T-helper 1 cell treated with Interleukin-12 subunit alpha and Interleukin-12 subunit beta and Interleukin-4 antibody, amounts not matched to agents 30 μg/mL and 1 μg/mL, for 36 hours (primary cell): ENCODE measurements around the gene NR4A3.
"Not testable (repeated sequence)": the region's sequence is repeated elsewhere in the genome, so short reads cannot be mapped to it uniquely, and the experiment has no call there.

Experiments used
- H3K27ac Mint-ChIP-seq: one replicate; pipeline ENCODE4 v1.8.0; 2021; ENCODE audit warnings: mild to moderate bottlenecking, mixed read lengths
- H3K27me3 Mint-ChIP-seq: one replicate; pipeline ENCODE4 v1.8.0; 2021; ENCODE audit warnings: low read depth, mixed read lengths
- H3K36me3 Mint-ChIP-seq: one replicate; pipeline ENCODE4 v1.8.0; 2021; ENCODE audit warnings: low read depth, mixed read lengths
- H3K4me1 Mint-ChIP-seq: one replicate; pipeline ENCODE4 v1.8.0; 2021; ENCODE audit warnings: low read depth, mixed read lengths
- H3K4me3 Mint-ChIP-seq: one replicate; pipeline ENCODE4 v1.8.0; 2021; ENCODE audit warnings: mild to moderate bottlenecking, moderate library complexity, mixed read lengths
- H3K9me3 Mint-ChIP-seq: one replicate; pipeline ENCODE4 v1.8.0; 2021; ENCODE audit warnings: mixed read lengths

Gene NR4A3

DNA sequence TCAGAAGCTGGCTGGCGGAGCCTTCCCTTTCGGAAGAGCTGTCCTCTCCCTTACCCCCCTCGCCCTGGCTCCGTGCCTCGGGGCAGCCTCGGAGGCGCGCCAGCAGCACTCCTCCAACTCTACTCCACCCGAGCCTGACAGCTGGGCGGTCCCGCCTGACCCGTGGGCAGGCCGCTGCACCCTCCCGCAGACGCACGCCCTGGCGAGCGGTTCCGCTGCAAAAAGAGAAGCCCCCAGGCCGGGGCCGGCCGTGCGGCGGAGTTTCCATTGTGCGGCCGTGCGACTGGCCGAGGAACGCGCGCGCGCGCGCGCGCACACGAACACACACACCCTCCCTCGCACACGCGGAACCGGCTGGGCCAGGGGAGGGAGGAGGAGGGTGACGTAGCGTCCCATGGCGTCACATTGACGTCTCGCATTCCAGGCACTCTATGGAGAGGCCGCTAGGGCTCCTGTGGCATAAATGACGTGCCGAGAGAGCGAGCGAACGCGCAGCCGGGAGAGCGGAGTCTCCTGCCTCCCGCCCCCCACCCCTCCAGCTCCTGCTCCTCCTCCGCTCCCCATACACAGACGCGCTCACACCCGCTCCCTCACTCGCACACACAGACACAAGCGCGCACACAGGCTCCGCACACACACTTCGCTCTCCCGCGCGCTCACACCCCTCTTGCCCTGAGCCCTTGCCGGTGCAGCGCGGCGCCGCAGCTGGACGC, at the start of gene NR4A3:
Gene NR4A3, plus strand, starts transcription at position 490 of the 713 bp plus-strand sequence. CDS start 6,158 bp downstream, outside the sequence.
- Mint-ChIP-seq H3K36me3 (peaks cover 3% of the 10 kb centered on the region), H3K9me3 (no peaks in the 10 kb centered on the region), H3K4me1 (peaks cover 61% of the 10 kb centered on the region), H3K27me3 (peaks cover 73% of the 10 kb centered on the region), H3K27ac (peak within 1 kb of the TSS; percentile 78), H3K4me3 (peak within 1 kb of the TSS; percentile 96)

DNA sequence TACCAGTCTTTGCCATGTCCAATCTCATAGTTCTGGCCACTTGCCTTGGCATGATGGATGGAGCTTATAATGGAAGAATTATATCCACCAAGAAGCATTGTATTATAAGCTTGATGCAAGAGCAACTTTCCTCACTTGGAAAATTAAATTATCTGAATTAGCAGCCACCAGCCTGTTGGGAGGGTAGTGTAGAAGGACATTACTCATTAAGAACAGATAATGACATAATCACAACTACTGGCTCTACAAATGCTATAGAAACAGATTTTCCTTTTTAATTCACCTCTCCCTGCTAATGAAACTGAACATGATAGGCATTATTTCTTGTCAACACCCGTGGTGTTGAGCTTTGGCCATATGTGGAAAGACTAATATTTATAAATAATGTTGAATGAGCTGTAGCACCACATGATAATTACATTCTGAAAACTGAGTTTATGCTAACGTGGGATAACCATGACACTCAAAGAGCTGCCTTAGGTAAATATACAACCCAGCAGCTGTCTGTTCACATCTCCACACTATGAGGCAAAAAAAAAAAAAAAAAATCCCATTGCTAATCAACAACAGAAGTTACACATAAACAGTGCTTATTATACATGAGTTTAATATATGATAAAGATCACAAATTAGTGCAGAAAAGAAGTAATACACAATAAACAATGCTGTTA, 48.1 kb upstream of the NR4A3 start:
- H3K4me3 Mint-ChIP-seq = no peak overlapping the region
- H3K4me1 Mint-ChIP-seq = no peaks in the 10 kb centered on the region
- no peaks in the 10 kb centered on the region for H3K36me3 Mint-ChIP-seq
- peaks cover 33% of the 10 kb centered on the region for H3K27me3 Mint-ChIP-seq
- no peaks in the 10 kb centered on the region for H3K9me3 Mint-ChIP-seq
- H3K27ac Mint-ChIP-seq = no peak overlapping the region

DNA sequence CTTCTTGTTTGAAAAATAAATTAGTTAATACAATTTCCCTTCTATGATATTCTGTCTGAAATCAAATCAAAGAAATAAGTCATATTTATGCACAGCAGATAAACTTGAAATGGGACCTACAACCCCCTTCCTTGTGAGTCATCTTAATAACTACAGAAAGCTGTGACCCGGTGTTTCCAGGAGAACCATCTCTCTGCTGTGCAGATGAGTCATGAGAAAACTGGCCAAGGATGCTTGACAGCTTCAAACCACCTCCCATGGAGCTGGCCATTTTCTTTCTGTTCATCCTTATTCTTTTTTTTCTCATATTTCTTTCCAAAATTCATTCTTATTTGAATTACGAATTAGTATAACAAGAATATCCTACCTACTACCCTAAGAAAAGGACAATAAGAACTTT, 43.4 kb upstream of the NR4A3 start:
- H3K36me3 Mint-ChIP-seq = no peaks in the 10 kb centered on the region
- no peak overlapping the region for H3K27ac Mint-ChIP-seq
- H3K9me3 Mint-ChIP-seq = peaks cover 3% of the 10 kb centered on the region
- no peaks in the 10 kb centered on the region for H3K4me1 Mint-ChIP-seq
- H3K27me3 Mint-ChIP-seq = peaks cover 13% of the 10 kb centered on the region
- no peak overlapping the region for H3K4me3 Mint-ChIP-seq

DNA sequence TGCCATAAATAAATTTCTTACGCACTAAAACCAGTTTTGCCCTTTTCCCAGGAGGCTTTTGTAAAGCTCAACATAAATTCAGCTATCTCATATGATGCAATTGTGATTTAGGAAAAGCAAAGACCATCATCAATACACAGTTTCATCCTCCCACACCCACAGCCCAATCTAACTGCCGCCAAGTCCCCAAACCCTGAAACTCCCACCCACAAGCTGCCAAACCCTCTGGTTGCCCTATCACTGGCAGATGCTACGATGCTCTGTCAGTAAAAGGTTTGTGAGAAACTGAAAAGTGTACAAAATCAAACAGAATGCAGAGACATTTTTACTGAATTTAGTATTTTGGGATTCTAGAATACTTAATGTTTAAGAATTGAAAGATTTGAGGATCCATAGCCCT, 42.8 kb upstream of the NR4A3 start:
- Mint-ChIP-seq H3K4me1 (no peaks in the 10 kb centered on the region), H3K27me3 (peaks cover 17% of the 10 kb centered on the region), H3K36me3 (no peaks in the 10 kb centered on the region), H3K9me3 (peaks cover 3% of the 10 kb centered on the region), H3K27ac (no peak overlapping the region), H3K4me3 (no peak overlapping the region)

DNA sequence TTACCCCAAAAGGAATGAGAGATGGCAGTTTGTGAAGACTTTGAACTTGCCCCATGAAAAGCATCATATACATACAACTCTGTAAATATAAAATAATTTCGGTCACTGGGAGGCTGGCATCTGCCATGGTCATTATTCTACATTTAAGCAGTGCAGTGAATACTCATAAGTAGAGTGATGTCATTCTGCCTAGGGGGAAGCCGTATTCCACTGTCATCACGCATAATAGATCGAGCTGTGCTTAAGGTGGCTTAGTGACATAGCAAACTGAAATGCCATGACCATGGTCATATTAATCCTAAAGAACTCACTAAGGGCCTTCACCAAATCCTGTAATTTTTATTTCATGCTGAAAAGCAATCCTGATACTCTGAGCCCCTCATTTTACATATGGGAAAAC, 42.4 kb upstream of the NR4A3 start:
- no peaks in the 10 kb centered on the region for H3K36me3 Mint-ChIP-seq
- peaks cover 17% of the 10 kb centered on the region for H3K27me3 Mint-ChIP-seq
- H3K4me3 Mint-ChIP-seq = no peak overlapping the region
- no peaks in the 10 kb centered on the region for H3K4me1 Mint-ChIP-seq
- H3K27ac Mint-ChIP-seq = no peak overlapping the region
- peaks cover 3% of the 10 kb centered on the region for H3K9me3 Mint-ChIP-seq

DNA sequence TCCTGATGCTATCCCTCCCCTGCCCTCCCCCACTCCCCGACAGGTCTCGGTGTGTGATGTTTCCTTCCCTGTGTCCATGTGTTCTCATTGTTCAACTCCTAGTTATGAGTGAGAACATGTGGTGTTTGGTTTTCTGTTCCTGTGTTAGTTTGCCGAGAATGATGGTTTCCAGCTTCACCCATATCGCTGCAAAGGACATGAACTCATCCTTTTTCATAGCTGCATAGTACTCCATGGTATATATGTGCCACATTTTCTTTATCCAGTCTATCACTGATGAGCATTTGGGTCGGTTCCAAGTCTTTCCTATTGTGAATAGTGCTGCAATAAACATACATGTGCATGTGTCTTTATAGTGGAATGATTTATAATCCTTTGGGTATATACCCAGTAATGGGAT, 39.3 kb upstream of the NR4A3 start:
- H3K4me3 Mint-ChIP-seq, H3K27ac Mint-ChIP-seq, H3K9me3 Mint-ChIP-seq, H3K36me3 Mint-ChIP-seq, H3K4me1 Mint-ChIP-seq: not testable (repeated sequence)
- H3K27me3 Mint-ChIP-seq = peaks cover 37% of the 10 kb centered on the region

- Mint-ChIP-seq H3K27me3 (peaks cover 42% of the 10 kb centered on the region), H3K9me3 (peaks cover 3% of the 10 kb centered on the region), H3K4me3 (no peak overlapping the region), H3K27ac (no peak overlapping the region), H3K36me3 (no peaks in the 10 kb centered on the region), H3K4me1 (no peaks in the 10 kb centered on the region)
Observed at GRCh38 chr9:99782962-99783718, 38.5 kb upstream of the NR4A3 start.

GRCh38 chr9:99783799-99784198, 37.9 kb upstream of the NR4A3 start:
- Mint-ChIP-seq H3K36me3 (no peaks in the 10 kb centered on the region), H3K4me1 (no peaks in the 10 kb centered on the region), H3K9me3 (peaks cover 3% of the 10 kb centered on the region), H3K27ac (no peak overlapping the region), H3K27me3 (peaks cover 42% of the 10 kb centered on the region), H3K4me3 (no peak overlapping the region)

DNA sequence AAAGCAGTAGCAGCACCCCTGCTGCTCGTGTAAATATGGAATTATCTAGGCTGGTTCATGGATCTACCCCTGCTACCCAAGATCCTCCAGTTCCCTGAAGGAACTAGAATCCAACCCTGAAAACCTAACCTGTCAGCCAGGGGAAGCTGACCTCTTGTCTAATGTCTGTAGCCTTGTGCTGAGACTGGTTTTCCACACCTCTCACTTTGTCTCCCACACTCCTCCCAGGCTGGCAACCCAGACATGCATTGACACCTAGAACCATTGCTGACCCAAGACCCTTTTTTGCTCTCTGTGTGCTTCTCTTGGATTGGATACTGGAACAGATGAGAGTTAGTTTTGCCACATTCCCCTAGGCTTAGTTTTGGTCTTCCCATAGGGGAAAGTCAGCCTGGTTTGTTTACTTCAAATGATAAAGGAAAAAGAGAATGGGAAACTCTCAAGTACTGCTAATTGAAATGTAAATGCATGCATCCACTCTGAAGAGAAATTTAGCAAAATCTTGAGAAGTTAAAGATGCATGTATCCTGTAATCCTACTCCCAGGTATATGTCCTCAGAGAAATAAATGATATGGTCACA, 36.6 kb upstream of the NR4A3 start:
- Mint-ChIP-seq H3K9me3 (peaks cover 3% of the 10 kb centered on the region), H3K36me3 (no peaks in the 10 kb centered on the region), H3K27me3 (peaks cover 47% of the 10 kb centered on the region), H3K4me3 (no peak overlapping the region), H3K4me1 (no peaks in the 10 kb centered on the region), H3K27ac (no peak overlapping the region)

GRCh38 chr9:99787556-99787955, 34.1 kb upstream of the NR4A3 start:
- no peaks in the 10 kb centered on the region for H3K4me1 Mint-ChIP-seq
- no peaks in the 10 kb centered on the region for H3K36me3 Mint-ChIP-seq
- H3K27ac Mint-ChIP-seq = no peak overlapping the region
- no peaks in the 10 kb centered on the region for H3K9me3 Mint-ChIP-seq
- H3K27me3 Mint-ChIP-seq = peaks cover 59% of the 10 kb centered on the region
- no peak overlapping the region for H3K4me3 Mint-ChIP-seq

DNA sequence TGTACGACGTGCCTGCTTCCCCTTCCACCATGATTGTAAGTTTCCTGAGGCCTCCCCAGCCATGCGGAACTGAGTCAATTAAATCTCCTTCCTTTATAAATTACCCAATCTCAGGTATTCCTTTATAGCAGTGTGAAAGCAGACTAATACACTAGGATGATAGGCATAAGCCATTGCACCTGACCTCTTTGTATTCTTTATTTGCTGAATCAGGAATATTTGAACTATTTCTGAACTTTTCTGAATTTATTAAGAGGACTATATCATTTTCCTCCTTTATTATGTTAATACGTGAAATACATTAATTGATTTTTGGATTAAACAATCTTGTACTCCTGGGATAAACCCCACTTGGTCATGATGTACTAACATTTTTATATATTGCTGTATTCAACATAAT, 28.2 kb upstream of the NR4A3 start:
- Mint-ChIP-seq H3K4me1 (no peaks in the 10 kb centered on the region), H3K27ac (no peak overlapping the region), H3K27me3 (peaks cover 49% of the 10 kb centered on the region), H3K36me3 (no peaks in the 10 kb centered on the region), H3K4me3 (no peak overlapping the region), H3K9me3 (no peaks in the 10 kb centered on the region)

DNA sequence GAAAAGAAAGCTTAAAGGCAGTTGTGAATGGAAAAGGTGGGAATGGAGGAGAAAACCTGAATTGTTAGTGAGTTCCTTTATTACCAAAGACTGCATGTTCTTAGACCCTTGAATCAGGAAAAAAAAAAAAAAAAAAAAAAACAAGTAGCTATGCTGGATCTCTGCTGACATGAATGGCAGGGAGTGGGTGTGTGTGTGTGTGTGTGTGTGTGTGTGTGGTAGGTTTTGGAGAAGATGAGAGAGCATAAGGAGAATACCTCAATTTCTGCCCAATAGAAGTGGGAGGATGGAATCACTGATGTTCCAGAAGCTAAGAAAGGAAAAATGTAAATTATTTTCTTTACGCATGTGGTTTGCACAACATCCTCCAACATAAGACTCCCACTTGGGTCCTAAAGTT, 25.5 kb upstream of the NR4A3 start:
- H3K27me3 Mint-ChIP-seq = peaks cover 49% of the 10 kb centered on the region
- no peak overlapping the region for H3K27ac Mint-ChIP-seq
- no peak overlapping the region for H3K4me3 Mint-ChIP-seq
- no peaks in the 10 kb centered on the region for H3K9me3 Mint-ChIP-seq
- H3K36me3 Mint-ChIP-seq = no peaks in the 10 kb centered on the region
- no peaks in the 10 kb centered on the region for H3K4me1 Mint-ChIP-seq

- no peaks in the 10 kb centered on the region for H3K9me3 Mint-ChIP-seq
- H3K27ac Mint-ChIP-seq = no peak overlapping the region
- peaks cover 31% of the 10 kb centered on the region for H3K27me3 Mint-ChIP-seq
- H3K36me3 Mint-ChIP-seq = no peaks in the 10 kb centered on the region
- H3K4me1 Mint-ChIP-seq = no peaks in the 10 kb centered on the region
- H3K4me3 Mint-ChIP-seq = no peak overlapping the region
Observed at GRCh38 chr9:99801775-99802174, 19.9 kb upstream of the NR4A3 start.

DNA sequence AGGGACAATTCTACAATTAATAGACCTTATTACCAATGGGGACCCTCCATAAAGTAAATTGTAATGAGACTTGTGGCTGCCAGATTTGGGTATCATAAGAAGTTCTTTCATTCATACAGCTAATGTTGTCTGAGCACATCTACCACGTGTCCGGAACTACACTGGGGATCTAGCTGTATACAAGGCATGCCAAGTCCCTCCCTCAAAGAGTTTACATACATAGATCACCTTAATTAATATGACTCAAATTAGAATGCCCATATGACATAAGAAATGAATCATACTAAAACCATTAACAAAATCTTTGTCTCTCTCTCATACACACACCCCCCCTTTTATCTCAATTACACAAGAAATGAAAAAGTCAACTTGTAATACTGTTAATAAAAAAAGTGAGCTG, 18.0 kb upstream of the NR4A3 start:
- no peak overlapping the region for H3K27ac Mint-ChIP-seq
- H3K9me3 Mint-ChIP-seq = no peaks in the 10 kb centered on the region
- no peaks in the 10 kb centered on the region for H3K4me1 Mint-ChIP-seq
- H3K4me3 Mint-ChIP-seq = no peak overlapping the region
- H3K27me3 Mint-ChIP-seq = peaks cover 34% of the 10 kb centered on the region
- H3K36me3 Mint-ChIP-seq = no peaks in the 10 kb centered on the region
